GM19351 (cell line): ENCODE data around the gene RBBP8NL.

ENCODE experiments used
- ATAC-seq: cut with Tn5 transposase; IDR thresholded peaks from one replicate; pipeline ENCODE4 v1.9.1; 2021; ENCODE audit warnings: mild to moderate bottlenecking, moderate library complexity; ENCODE audit not compliant: unreplicated experiment

The RBBP8NL gene

GRCh38 chr20:62427172-62428001 is at the start of gene RBBP8NL:
RBBP8NL (minus strand) TSS chr20:62427539; CDS start chr20:62419647, 7,892 bp downstream.
- no peak for ATAC-seq

GRCh38 chr20:62476056-62476838 is 48.9 kb upstream of the RBBP8NL start:
- ATAC-seq: no peak

- ATAC-seq: no peak
These were observed 48.4 kb upstream of the RBBP8NL start, which contains the start of gene GATA5 for GRCh38 chr20:62475772-62476055. GATA5 (minus strand) TSS chr20:62475995; CDS start chr20:62475521, 474 bp downstream.

- ATAC-seq: no peak
These were observed 47.9 kb upstream of the RBBP8NL start for GRCh38 chr20:62475027-62475771.

GRCh38 chr20:62474604-62475026 is 47.3 kb upstream of the RBBP8NL start:
- no peak for ATAC-seq

- ATAC-seq: no peak
These were observed 46.6 kb upstream of the RBBP8NL start for GRCh38 chr20:62473717-62474603.

GRCh38 chr20:62472941-62473585 is 45.7 kb upstream of the RBBP8NL start:
- ATAC-seq: no peak

- ATAC-seq: no peak
These were observed 45.0 kb upstream of the RBBP8NL start for GRCh38 chr20:62472138-62472940.

GRCh38 chr20:62470459-62470858 is 43.1 kb upstream of the RBBP8NL start:
- no peak for ATAC-seq

GRCh38 chr20:62470001-62470400 is 42.7 kb upstream of the RBBP8NL start:
- ATAC-seq: no peak

GRCh38 chr20:62469352-62469751 is 42.0 kb upstream of the RBBP8NL start:
- ATAC-seq: no peak

GRCh38 chr20:62466806-62467537 is 39.6 kb upstream of the RBBP8NL start:
- ATAC-seq: no peak

GRCh38 chr20:62466072-62466760 is 38.9 kb upstream of the RBBP8NL start:
- ATAC-seq: no peak

GRCh38 chr20:62464990-62465389 is 37.7 kb upstream of the RBBP8NL start:
- no peak for ATAC-seq

GRCh38 chr20:62464425-62464770 is 37.1 kb upstream of the RBBP8NL start:
- no peak for ATAC-seq

GRCh38 chr20:62463651-62464424 is 36.5 kb upstream of the RBBP8NL start:
- no peak for ATAC-seq

GRCh38 chr20:62462976-62463592 is 35.7 kb upstream of the RBBP8NL start:
- no peak for ATAC-seq
